Measurements from ENCODE around the gene PTPRM. TPM values are rescaled to one million over a fixed set of nuclear protein-coding genes. Genes with fewer than 3 reads are reported as not detected.

PTPRM gene
- polyA plus RNA-seq, 3 donors = 0.04 to 2.1 (median 0.66) TPM

GRCh38 chr18:7955175-7955574, 388.1 kb downstream of the PTPRM start:
- Mint-ChIP-seq H3K4me3 (no peak overlapping the region), H3K4me1 (no peaks in the 10 kb centered on the region)
- intact Hi-C loops (cut with micrococcal nuclease) = no loop called here

GRCh38 chr18:7957297-7957696, 390.2 kb downstream of the PTPRM start:
- Histone ChIP-seq H4K20me1 (ENCODE audit: insufficient read depth, low read length) (no peaks in the 10 kb centered on the region), H3K9ac (ENCODE audit: insufficient read depth, low read length, poor library complexity, severe bottlenecking) (no peak overlapping the region), H3K9me3 (replicated peaks in 1 of 2; ENCODE audit: control insufficient read depth in 1 of 2, insufficient read depth in 1 of 2, low read length in 2 of 2) (no peaks in the 10 kb centered on the region), H3K4me3 (replicated peaks in 1 of 3; ENCODE audit: low read depth in 2 of 3, low read length in 3 of 3) (no peak overlapping the region), H3K4me2 (replicated peaks; ENCODE audit: extremely low read depth, low read length, poor library complexity, severe bottlenecking) (no peak overlapping the region), H3K27ac (ENCODE audit: low read depth in 1 of 2, low read length in 2 of 2) (no peak overlapping the region), H2AFZ (ENCODE audit: insufficient read depth, low read depth, low read length, poor library complexity, severe bottlenecking) (no peak overlapping the region), H3K4me1 (ENCODE audit: control insufficient read depth in 1 of 2, insufficient read depth in 2 of 2, low read length in 2 of 2) (no peaks in the 10 kb centered on the region), H3K79me2 (ENCODE audit: insufficient read depth, low read length) (no peaks in the 10 kb centered on the region), H3K36me3 (replicated peaks in 1 of 2; ENCODE audit: control insufficient read depth in 1 of 2, insufficient read depth in 2 of 2, low read length in 2 of 2) (no peaks in the 10 kb centered on the region), H3K27me3 (ENCODE audit: control insufficient read depth in 2 of 2, insufficient read depth in 2 of 2, low read length in 2 of 2) (no peaks in the 10 kb centered on the region)
- Mint-ChIP-seq H3K36me3 (no peaks in the 10 kb centered on the region), H3K9me3 (peaks cover 0 to 3% (median 0%) of the 10 kb centered on the region in 7 donors), H3K4me1 (no peaks in the 10 kb centered on the region), H3K27ac (no peak overlapping the region), H3K4me3 (no peak overlapping the region), H3K27me3 (ENCODE audit: low read depth in 3 of 3) (peaks cover 0 to 1% (median 0%) of the 10 kb centered on the region in 3 donors)
- no peak for DNase-seq
- TF ChIP-seq, protein P1, sequence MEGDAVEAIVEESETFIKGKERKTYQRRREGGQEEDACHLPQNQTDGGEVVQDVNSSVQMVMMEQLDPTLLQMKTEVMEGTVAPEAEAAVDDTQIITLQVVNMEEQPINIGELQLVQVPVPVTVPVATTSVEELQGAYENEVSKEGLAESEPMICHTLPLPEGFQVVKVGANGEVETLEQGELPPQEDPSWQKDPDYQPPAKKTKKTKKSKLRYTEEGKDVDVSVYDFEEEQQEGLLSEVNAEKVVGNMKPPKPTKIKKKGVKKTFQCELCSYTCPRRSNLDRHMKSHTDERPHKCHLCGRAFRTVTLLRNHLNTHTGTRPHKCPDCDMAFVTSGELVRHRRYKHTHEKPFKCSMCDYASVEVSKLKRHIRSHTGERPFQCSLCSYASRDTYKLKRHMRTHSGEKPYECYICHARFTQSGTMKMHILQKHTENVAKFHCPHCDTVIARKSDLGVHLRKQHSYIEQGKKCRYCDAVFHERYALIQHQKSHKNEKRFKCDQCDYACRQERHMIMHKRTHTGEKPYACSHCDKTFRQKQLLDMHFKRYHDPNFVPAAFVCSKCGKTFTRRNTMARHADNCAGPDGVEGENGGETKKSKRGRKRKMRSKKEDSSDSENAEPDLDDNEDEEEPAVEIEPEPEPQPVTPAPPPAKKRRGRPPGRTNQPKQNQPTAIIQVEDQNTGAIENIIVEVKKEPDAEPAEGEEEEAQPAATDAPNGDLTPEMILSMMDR (IDR thresholded peaks at IDR 0.05) = no peak
- intact Hi-C loops (cut with micrococcal nuclease) = no loop called here
- 94% methylated on average over 3 of the region's 3 CpGs for WGBS (ENCODE audit: insufficient coverage)

More at GRCh38 chr18:7955175-7955574, 388.1 kb downstream of the PTPRM start:
- Mint-ChIP-seq H3K9me3 (peaks cover 0 to 3% (median 0%) of the 10 kb centered on the region in 7 donors), H3K27me3 (ENCODE audit: low read depth in 3 of 3) (peaks cover 0 to 1% (median 0%) of the 10 kb centered on the region in 3 donors), H3K36me3 (no peaks in the 10 kb centered on the region), H3K27ac (no peak overlapping the region)
- no peak for DNase-seq
- H3K4me3 ChIP-seq (replicated peaks in 1 of 3; ENCODE audit: low read depth in 2 of 3, low read length in 3 of 3) = no peak overlapping the region
- no peaks in the 10 kb centered on the region for H3K36me3 ChIP-seq (replicated peaks in 1 of 2; ENCODE audit: control insufficient read depth in 1 of 2, insufficient read depth in 2 of 2, low read length in 2 of 2)
- no peak overlapping the region for H3K27ac ChIP-seq (ENCODE audit: low read depth in 1 of 2, low read length in 2 of 2)
- H2AFZ ChIP-seq (ENCODE audit: insufficient read depth, low read depth, low read length, poor library complexity, severe bottlenecking) = no peak overlapping the region
- H3K4me1 ChIP-seq (ENCODE audit: control insufficient read depth in 1 of 2, insufficient read depth in 2 of 2, low read length in 2 of 2) = no peaks in the 10 kb centered on the region
- no peaks in the 10 kb centered on the region for H4K20me1 ChIP-seq (ENCODE audit: insufficient read depth, low read length)
- H3K4me2 ChIP-seq (replicated peaks; ENCODE audit: extremely low read depth, low read length, poor library complexity, severe bottlenecking) = no peak overlapping the region
- TF ChIP-seq, protein P1 (IDR thresholded peaks at IDR 0.05) = no peak
- H3K27me3 ChIP-seq (ENCODE audit: control insufficient read depth in 2 of 2, insufficient read depth in 2 of 2, low read length in 2 of 2) = no peaks in the 10 kb centered on the region
- no peak overlapping the region for H3K9ac ChIP-seq (ENCODE audit: insufficient read depth, low read length, poor library complexity, severe bottlenecking)
- 94% methylated on average over 7 of the region's 7 CpGs for WGBS (ENCODE audit: insufficient coverage)
- no peaks in the 10 kb centered on the region for H3K79me2 ChIP-seq (ENCODE audit: insufficient read depth, low read length)
- H3K9me3 ChIP-seq (replicated peaks in 1 of 2; ENCODE audit: control insufficient read depth in 1 of 2, insufficient read depth in 1 of 2, low read length in 2 of 2) = no peaks in the 10 kb centered on the region
